HTR-8/SVneo (cell line): ENCODE measurements around the gene FZD2.
A peak's percentile ranks its signal among the peaks of the same experiment; 100 is the strongest.
"Not testable (repeated sequence)": the region's sequence is repeated elsewhere in the genome, so short reads cannot be mapped to it uniquely, and the experiment has no call there.

Experiments used
- DNase-seq: peaks from one replicate; pipeline ENCODE4 v3.0.0; 2011; ENCODE audit warnings: low spot score, mixed read lengths; ENCODE audit not compliant: insufficient read length
- FAIRE-seq: peaks from 2 replicates; lab custom pipeline; 2011; peaks lifted over from hg19 to GRCh38; lab: Jason Lieb, UNC

The FZD2 gene

DNA sequence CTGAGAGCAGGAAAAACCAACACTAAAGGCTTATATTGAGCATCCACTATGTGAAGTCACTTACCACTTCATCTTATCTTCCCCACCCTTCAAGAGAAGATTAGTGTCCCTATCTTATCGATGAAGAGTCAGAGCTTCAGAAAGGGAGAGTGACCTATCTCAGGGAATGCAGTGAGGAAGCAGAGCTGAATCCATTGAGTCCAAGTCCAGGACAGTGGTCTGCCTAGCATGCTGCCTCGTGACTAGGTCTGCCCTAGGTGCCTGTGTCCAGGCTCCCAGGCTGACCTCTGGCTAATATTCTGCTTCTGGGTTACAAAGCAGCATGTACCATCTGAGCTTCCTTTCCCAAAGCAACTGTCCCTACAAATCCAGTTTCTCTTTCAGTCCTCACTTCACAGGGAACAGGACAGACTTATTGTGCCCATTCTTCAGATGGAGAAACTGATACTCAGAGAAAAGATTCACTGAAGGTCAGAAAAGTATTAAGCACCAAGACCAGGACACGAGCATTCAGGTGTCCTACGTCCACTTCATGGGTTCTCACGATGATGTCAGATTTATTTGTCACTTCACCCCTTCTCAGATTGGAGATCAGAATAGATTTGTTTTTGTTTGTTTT lies 13.3 kb upstream of the FZD2 start:
- DNase-seq (no peak), FAIRE-seq (peak; percentile 93)

DNA sequence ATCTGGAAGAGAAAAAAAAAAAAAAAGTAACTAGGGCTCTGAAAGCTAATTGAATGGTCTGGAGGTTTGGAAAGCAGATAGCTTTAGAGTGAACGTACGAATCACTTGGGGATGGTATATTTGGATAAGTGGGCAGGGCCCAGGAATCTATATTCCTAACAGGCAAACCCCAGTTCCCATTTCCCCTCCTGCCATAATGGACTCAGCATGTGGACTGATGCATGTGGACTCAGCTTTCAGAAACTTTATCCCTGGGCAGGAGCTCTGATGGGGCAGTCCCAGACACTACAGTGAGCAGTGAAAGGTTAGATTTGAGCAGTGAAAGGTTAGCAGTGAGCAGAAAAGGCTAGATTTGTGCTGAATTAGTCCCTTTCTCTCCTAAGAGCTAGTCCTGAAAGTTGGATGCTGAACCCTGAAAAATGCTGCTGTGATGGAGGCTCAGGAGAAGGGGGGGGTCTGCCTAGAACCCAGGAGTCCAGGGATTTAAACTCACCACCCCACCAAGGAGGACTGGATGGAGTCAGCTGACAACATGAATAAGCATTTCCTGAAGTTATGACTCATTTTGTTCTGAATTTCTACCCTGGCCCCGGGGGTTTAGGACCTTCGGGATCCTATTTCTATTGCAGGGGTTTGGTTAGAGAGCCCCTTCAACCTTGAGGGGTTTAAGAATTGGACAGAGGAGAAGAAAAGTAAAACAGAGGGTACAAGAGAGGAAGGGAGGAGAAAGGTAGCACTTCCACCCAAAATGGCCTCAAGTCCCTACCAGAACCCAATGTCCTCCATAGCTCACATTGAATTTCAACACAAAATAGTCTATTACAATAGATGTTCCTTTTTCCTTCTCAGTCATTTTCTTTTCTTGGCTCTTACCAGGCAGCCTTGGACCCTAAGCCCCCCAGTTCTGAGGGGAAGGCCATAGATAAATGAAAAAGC lies 10.3 kb upstream of the FZD2 start:
- no peak for DNase-seq
- FAIRE-seq, result peak; percentile 94

- DNase-seq (no peak), FAIRE-seq (peak; percentile 36)
Observed at GRCh38 chr17:44547625-44548267, 9.5 kb upstream of the FZD2 start.

DNA sequence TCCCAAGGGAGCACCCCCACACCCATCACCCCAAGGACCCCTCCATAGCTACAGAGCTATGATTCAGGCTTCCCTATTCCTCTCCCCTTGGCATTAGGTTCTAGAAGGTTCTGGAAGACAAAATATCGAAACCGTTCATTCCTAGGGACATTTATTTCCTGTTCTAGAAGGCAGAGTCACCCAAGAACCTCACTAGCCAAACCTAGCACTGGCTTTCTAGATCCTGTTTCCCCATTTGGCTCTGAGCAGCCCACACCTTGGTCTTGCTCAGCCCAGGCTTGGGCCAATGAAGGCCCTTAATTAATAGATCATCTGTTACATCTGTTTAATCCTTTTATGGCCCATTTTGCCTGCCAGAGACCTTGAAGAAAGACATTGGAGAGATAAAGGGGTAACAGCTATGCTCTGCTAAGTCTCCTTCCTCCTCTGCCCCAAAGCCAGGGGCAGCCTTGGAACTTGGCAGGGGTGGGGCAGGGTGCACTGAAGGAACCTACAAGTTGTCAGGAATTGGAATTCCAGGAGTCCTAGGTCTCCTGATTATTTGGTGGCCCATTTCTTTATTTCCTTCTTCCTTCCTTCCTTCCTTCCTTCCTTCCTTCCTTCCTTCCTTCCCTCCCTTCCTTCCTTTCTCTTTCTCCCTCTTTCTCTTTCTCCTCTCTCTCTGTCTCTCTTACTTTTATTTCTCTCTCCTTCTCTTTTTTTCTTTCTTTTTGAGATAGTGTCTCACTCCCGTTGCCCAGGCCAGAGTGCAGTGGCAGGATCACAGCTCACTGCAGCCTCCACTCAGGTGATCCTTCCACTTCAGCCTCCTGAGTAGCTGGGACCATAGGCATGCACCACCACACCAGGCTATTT lies 8.7 kb upstream of the FZD2 start:
- no peak for FAIRE-seq
- no peak for DNase-seq

DNA sequence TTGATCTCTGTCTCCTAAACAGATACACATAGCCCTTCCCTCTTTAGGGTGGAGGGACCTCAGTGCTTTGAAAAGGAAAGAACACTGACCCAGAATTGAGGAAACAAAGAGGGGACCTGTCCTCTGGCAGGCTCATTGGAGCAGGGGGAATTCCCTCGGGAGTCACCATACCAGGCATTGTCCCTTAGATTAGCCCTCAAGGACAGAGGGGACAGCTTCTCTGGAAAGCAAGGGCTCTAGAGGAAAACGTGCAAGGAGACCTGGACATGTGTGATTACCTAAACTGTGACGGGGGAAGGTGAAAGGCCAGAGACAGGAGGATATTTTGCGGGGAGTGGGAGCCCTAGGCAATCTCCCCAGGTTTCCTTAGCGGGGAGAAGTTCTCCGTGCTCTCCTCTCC lies 7.6 kb upstream of the FZD2 start:
- DNase-seq (no peak), FAIRE-seq (no peak)

DNA sequence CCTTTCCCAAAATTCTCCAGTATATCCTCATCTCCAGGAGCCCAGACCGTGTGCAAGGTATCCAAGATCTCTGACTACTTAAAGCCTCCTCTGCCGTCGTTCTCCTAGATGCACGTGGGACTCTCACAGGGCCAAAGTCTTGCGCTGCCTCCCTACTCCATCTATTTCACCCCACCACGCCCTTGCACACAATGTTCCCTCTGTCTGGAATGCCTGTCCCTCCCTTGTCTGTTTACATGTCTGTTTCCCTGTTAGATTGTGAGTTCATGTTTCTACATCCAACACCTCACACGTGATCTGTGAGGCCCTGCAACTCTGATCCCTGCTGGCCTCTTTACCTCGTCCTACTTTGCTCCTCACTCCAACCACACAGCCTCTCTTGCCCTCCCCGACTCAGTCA lies 4.9 kb upstream of the FZD2 start:
- DNase-seq (no peak), FAIRE-seq (peak; percentile 82)

GRCh38 chr17:44555099-44555498 lies 2.2 kb upstream of the FZD2 start:
- FAIRE-seq (peak; percentile 92), DNase-seq (no peak)

- DNase-seq (peak; percentile 80), FAIRE-seq (no peak)
Observed at GRCh38 chr17:44556166-44556831, 985 bp upstream of the FZD2 start.

GRCh38 chr17:44557651-44558285 lies 484 bp downstream of the FZD2 start:
- DNase-seq, result no peak
- FAIRE-seq, result peak; percentile 98

DNA sequence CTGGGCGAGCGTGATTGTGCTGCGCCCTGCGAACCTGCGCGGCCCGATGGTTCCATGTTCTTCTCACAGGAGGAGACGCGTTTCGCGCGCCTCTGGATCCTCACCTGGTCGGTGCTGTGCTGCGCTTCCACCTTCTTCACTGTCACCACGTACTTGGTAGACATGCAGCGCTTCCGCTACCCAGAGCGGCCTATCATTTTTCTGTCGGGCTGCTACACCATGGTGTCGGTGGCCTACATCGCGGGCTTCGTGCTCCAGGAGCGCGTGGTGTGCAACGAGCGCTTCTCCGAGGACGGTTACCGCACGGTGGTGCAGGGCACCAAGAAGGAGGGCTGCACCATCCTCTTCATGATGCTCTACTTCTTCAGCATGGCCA lies 1.0 kb downstream of the FZD2 start:
- DNase-seq (no peak), FAIRE-seq (no peak)

GRCh38 chr17:44558710-44559633 lies 1.7 kb downstream of the FZD2 start:
- no peak for DNase-seq

DNA sequence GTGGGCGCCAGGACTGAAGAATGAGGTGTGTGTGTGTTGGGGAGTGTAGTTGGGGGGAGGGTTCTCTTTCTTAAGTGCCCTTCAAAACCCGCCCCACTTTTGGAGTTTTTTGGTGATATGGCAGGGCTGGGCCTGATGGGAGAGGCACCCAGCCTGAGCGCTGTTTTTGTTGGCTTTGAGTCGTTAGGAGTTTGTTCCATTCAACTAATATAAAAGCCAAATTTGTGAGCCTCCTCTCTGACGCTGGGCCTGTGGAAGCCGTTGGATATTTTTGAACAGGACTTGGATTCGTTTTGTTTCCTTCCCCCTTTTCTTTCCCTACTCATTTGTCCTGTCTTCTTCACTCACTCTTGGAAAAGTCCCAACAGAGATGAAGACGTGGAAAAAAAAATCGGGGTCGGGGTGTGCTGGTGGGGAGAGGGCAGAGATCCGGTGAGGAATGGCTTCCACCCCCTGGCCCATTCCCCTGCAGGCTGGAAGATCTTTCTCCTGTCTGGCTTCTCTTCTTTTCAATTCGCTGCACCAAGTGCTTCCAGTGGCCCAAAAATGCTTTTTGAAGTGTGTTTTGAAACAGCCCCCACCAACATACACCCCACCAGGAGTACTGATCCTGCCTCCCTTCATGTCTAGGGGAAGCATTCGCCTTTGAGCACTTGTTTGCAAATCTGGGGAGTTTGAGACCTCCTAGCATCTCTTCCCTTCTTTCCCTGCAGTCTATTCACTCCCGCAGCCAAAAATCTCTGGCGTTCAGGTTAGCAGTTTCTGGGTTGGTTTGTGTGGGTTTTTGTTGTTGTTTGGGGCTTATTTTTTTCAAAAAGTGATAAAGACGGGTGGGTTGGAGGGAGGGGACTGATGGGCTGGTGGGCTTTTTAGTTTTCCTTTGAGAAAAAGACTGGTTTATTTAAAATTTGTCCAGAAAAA lies 2.6 kb downstream of the FZD2 start:
- FAIRE-seq (peak; percentile 33), DNase-seq (no peak)

More at GRCh38 chr17:44558710-44559633, 1.7 kb downstream of the FZD2 start:
- FAIRE-seq, result no peak

- FAIRE-seq (peak; percentile 40), DNase-seq (no peak)
Observed at GRCh38 chr17:44561237-44561623, 3.9 kb downstream of the FZD2 start.

GRCh38 chr17:44564429-44564828 lies 7.1 kb downstream of the FZD2 start:
- no peak for DNase-seq
- peak; percentile 59 for FAIRE-seq

GRCh38 chr17:44565866-44566443 lies 8.7 kb downstream of the FZD2 start:
- DNase-seq, result no peak
- FAIRE-seq, result peak; percentile 46

DNA sequence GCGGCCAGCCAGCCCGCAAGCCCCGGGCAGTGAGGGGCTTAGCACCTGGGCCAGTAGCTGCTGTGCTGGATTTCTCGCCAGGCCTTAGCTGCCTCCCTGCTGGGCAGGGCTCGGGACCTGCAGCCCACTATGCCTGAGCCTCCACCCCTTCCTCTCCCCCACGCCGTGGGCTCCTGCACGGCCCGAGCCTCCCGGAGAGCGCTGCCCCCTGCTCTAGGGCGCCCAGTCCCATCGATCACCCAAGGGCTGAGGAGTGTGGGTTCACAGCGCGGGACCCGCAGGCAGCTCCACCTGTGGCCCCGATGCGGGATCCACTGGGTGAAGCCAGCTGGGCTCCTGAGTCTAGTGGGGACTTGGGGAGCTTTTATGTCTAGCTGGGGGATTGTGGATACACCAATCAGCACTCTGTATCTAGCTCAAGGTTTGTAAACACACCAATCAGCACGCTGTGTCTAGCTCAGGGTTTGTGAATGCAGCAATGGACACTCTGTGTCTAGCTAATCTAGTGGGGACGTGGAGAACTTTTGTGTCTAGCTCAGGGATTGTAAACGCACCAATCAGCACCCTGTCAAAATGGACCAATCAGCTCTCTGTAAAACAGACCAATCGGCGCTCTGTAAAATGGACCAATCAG lies 11.1 kb downstream of the FZD2 start:
- FAIRE-seq, DNase-seq: not testable (repeated sequence)
